ENCODE results near the gene OR4N5.

Gene OR4N5

DNA sequence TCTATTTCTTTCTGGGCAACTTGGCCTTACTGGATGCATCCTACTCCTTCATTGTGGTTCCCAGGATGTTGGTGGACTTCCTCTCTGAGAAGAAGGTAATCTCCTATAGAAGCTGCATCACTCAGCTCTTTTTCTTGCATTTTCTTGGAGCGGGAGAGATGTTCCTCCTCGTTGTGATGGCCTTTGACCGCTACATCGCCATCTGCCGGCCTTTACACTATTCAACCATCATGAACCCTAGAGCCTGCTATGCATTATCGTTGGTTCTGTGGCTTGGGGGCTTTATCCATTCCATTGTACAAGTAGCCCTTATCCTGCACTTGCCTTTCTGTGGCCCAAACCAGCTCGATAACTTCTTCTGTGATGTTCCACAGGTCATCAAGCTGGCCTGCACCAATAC, 5.3 kb downstream of the OR4N5 start:
- no peaks in the 10 kb centered on the region for H3K36me3 ChIP-seq (ENCODE audit: control insufficient read depth in 1 of 2, insufficient read depth in 2 of 2, low read depth in 1 of 2, low read length in 2 of 2)
- no peak overlapping the region for H2BK15ac ChIP-seq (ENCODE audit: low read depth, poor library complexity, severe bottlenecking)
- WGBS = 59% methylated on average over 7 of the region's 7 CpGs
- H3K27ac ChIP-seq (ENCODE audit: low read length, poor library complexity, severe bottlenecking) = no peak overlapping the region
- H3K9me3 ChIP-seq (ENCODE audit: control insufficient read depth, low read length) = no peaks in the 10 kb centered on the region
- no peak overlapping the region for H3K4me3 ChIP-seq (ENCODE audit: insufficient read depth in 1 of 2, low read depth in 1 of 2, low read length in 2 of 2)
- no peak overlapping the region for H2BK5ac ChIP-seq (ENCODE audit: low read depth, low read length, poor library complexity, severe bottlenecking)
- H2BK120ac ChIP-seq (ENCODE audit: low read depth, low read length) = no peak overlapping the region
- H3K23ac ChIP-seq (ENCODE audit: low read length in 2 of 2) = no peak overlapping the region
- no peak for DNase-seq
- H3K4me1 ChIP-seq (ENCODE audit: control insufficient read depth, insufficient read depth, low read depth, low read length) = no peaks in the 10 kb centered on the region
- H2BK12ac ChIP-seq (ENCODE audit: low read length in 2 of 2) = no peak overlapping the region
- no peak overlapping the region for H3K4ac ChIP-seq (ENCODE audit: low read depth in 1 of 2, low read length in 2 of 2)
- H3K4me2 ChIP-seq (ENCODE audit: low read length, poor library complexity, severe bottlenecking) = no peak overlapping the region
- H3K79me1 ChIP-seq (replicated peaks; ENCODE audit: low read length, poor library complexity, severe bottlenecking) = no peaks in the 10 kb centered on the region
- no peak overlapping the region for H2AFZ ChIP-seq (ENCODE audit: low read depth, low read length)
- no peak overlapping the region for H3K18ac ChIP-seq (ENCODE audit: low read depth in 1 of 2, low read length in 2 of 2)
- no peaks in the 10 kb centered on the region for H3K27me3 ChIP-seq (ENCODE audit: control insufficient read depth in 1 of 2, insufficient read depth in 1 of 2, low read length in 2 of 2)
- no peak overlapping the region for H2AK5ac ChIP-seq (ENCODE audit: low read length, severe bottlenecking)
- H4K8ac ChIP-seq (ENCODE audit: low read length) = no peak overlapping the region
- H3K14ac ChIP-seq (ENCODE audit: low read length in 2 of 2) = no peak overlapping the region
- no peak overlapping the region for H4K91ac ChIP-seq (ENCODE audit: low read length)
- no peak overlapping the region for H3K9ac ChIP-seq (ENCODE audit: low read length)

DNA sequence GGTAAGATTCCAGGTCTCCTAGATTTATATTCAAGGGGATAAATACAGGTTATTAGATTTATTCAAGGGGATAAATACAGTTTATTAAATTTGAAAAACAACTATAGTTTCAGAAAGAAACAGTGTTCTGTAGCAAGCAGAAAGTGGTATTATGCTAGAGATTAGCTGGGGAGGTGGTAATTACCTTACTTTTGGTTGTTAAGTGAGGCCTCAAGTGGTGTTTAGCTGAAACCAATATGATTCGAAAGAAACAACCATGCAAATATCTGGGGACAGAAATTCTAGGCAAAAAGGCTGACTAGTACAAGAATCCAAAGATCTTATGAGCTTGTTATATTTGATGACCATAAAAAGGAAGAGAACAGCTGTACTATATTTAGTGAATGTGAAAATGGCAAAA, 6.2 kb downstream of the OR4N5 start:
- Histone ChIP-seq H3K9me3 (ENCODE audit: control insufficient read depth, low read length) (no peaks in the 10 kb centered on the region), H3K4me2 (ENCODE audit: low read length, poor library complexity, severe bottlenecking) (no peak overlapping the region), H2AFZ (ENCODE audit: low read depth, low read length) (no peak overlapping the region), H3K4me3 (ENCODE audit: insufficient read depth in 1 of 2, low read depth in 1 of 2, low read length in 2 of 2) (no peak overlapping the region), H3K4me1 (ENCODE audit: control insufficient read depth, insufficient read depth, low read depth, low read length) (no peaks in the 10 kb centered on the region), H3K27me3 (ENCODE audit: control insufficient read depth in 1 of 2, insufficient read depth in 1 of 2, low read length in 2 of 2) (no peaks in the 10 kb centered on the region), H4K8ac (ENCODE audit: low read length) (no peak overlapping the region), H3K14ac (ENCODE audit: low read length in 2 of 2) (no peak overlapping the region), H3K79me1 (replicated peaks; ENCODE audit: low read length, poor library complexity, severe bottlenecking) (no peaks in the 10 kb centered on the region), H2BK5ac (ENCODE audit: low read depth, low read length, poor library complexity, severe bottlenecking) (no peak overlapping the region), H4K91ac (ENCODE audit: low read length) (no peak overlapping the region), H3K27ac (ENCODE audit: low read length, poor library complexity, severe bottlenecking) (no peak overlapping the region), H3K23ac (ENCODE audit: low read length in 2 of 2) (no peak overlapping the region), H3K4ac (ENCODE audit: low read depth in 1 of 2, low read length in 2 of 2) (no peak overlapping the region), H3K36me3 (ENCODE audit: control insufficient read depth in 1 of 2, insufficient read depth in 2 of 2, low read depth in 1 of 2, low read length in 2 of 2) (no peaks in the 10 kb centered on the region), H3K18ac (ENCODE audit: low read depth in 1 of 2, low read length in 2 of 2) (no peak overlapping the region), H2BK120ac (ENCODE audit: low read depth, low read length) (no peak overlapping the region), H2AK5ac (ENCODE audit: low read length, severe bottlenecking) (no peak overlapping the region), H2BK15ac (ENCODE audit: low read depth, poor library complexity, severe bottlenecking) (no peak overlapping the region), H3K9ac (ENCODE audit: low read length) (no peak overlapping the region), H2BK12ac (ENCODE audit: low read length in 2 of 2) (no peak overlapping the region)
- WGBS = 90% methylated on average over 1 of the region's 1 CpG
- DNase-seq = no peak

GRCh38 chr14:20164462-20164861, 25.8 kb downstream of the OR4N5 start:
- no peak overlapping the region for H3K9ac ChIP-seq (ENCODE audit: low read length)
- H3K36me3 ChIP-seq (ENCODE audit: control insufficient read depth in 1 of 2, insufficient read depth in 2 of 2, low read depth in 1 of 2, low read length in 2 of 2) = no peaks in the 10 kb centered on the region
- H3K27me3 ChIP-seq (ENCODE audit: control insufficient read depth in 1 of 2, insufficient read depth in 1 of 2, low read length in 2 of 2) = no peaks in the 10 kb centered on the region
- no peak overlapping the region for H3K27ac ChIP-seq (ENCODE audit: low read length, poor library complexity, severe bottlenecking)
- no peak overlapping the region for H2BK12ac ChIP-seq (ENCODE audit: low read length in 2 of 2)
- H3K4me3 ChIP-seq (ENCODE audit: insufficient read depth in 1 of 2, low read depth in 1 of 2, low read length in 2 of 2) = no peak overlapping the region
- no peak overlapping the region for H2AFZ ChIP-seq (ENCODE audit: low read depth, low read length)
- H4K91ac ChIP-seq (ENCODE audit: low read length) = no peak overlapping the region
- H3K4me2 ChIP-seq (ENCODE audit: low read length, poor library complexity, severe bottlenecking) = no peak overlapping the region
- H3K9me3 ChIP-seq (ENCODE audit: control insufficient read depth, low read length) = peaks cover 49% of the 10 kb centered on the region
- no peaks in the 10 kb centered on the region for H3K4me1 ChIP-seq (ENCODE audit: control insufficient read depth, insufficient read depth, low read depth, low read length)
- no peak overlapping the region for H3K4ac ChIP-seq (ENCODE audit: low read depth in 1 of 2, low read length in 2 of 2)
- H2AK5ac ChIP-seq (ENCODE audit: low read length, severe bottlenecking) = no peak overlapping the region
- no peak overlapping the region for H2BK15ac ChIP-seq (ENCODE audit: low read depth, poor library complexity, severe bottlenecking)
- H2BK5ac ChIP-seq (ENCODE audit: low read depth, low read length, poor library complexity, severe bottlenecking) = no peak overlapping the region
- no peak overlapping the region for H3K23ac ChIP-seq (ENCODE audit: low read length in 2 of 2)
- no peak overlapping the region for H2BK120ac ChIP-seq (ENCODE audit: low read depth, low read length)
- no peak overlapping the region for H3K18ac ChIP-seq (ENCODE audit: low read depth in 1 of 2, low read length in 2 of 2)
- no peak for DNase-seq
- no peak overlapping the region for H4K8ac ChIP-seq (ENCODE audit: low read length)
- H3K14ac ChIP-seq (ENCODE audit: low read length in 2 of 2) = no peak overlapping the region
- H3K79me1 ChIP-seq (replicated peaks; ENCODE audit: low read length, poor library complexity, severe bottlenecking) = no peaks in the 10 kb centered on the region

GRCh38 chr14:20167091-20167490, 28.5 kb downstream of the OR4N5 start:
- no peak overlapping the region for H3K14ac ChIP-seq (ENCODE audit: low read length in 2 of 2)
- DNase-seq = no peak

More at GRCh38 chr14:20167091-20167490, 28.5 kb downstream of the OR4N5 start:
- Histone ChIP-seq H4K91ac (ENCODE audit: low read length) (no peak overlapping the region), H2BK120ac (ENCODE audit: low read depth, low read length) (no peak overlapping the region), H2AK5ac (ENCODE audit: low read length, severe bottlenecking) (no peak overlapping the region), H3K4me1 (ENCODE audit: control insufficient read depth, insufficient read depth, low read depth, low read length) (no peaks in the 10 kb centered on the region), H4K8ac (ENCODE audit: low read length) (no peak overlapping the region), H2BK5ac (ENCODE audit: low read depth, low read length, poor library complexity, severe bottlenecking) (no peak overlapping the region), H3K27me3 (ENCODE audit: control insufficient read depth in 1 of 2, insufficient read depth in 1 of 2, low read length in 2 of 2) (no peaks in the 10 kb centered on the region), H3K18ac (ENCODE audit: low read depth in 1 of 2, low read length in 2 of 2) (no peak overlapping the region), H3K9ac (ENCODE audit: low read length) (no peak overlapping the region), H3K36me3 (ENCODE audit: control insufficient read depth in 1 of 2, insufficient read depth in 2 of 2, low read depth in 1 of 2, low read length in 2 of 2) (no peaks in the 10 kb centered on the region), H3K4ac (ENCODE audit: low read depth in 1 of 2, low read length in 2 of 2) (no peak overlapping the region), H3K9me3 (ENCODE audit: control insufficient read depth, low read length) (peaks cover 35% of the 10 kb centered on the region), H3K27ac (ENCODE audit: low read length, poor library complexity, severe bottlenecking) (no peak overlapping the region), H2BK12ac (ENCODE audit: low read length in 2 of 2) (no peak overlapping the region), H3K79me1 (replicated peaks; ENCODE audit: low read length, poor library complexity, severe bottlenecking) (no peaks in the 10 kb centered on the region), H3K4me3 (ENCODE audit: insufficient read depth in 1 of 2, low read depth in 1 of 2, low read length in 2 of 2) (no peak overlapping the region), H3K23ac (ENCODE audit: low read length in 2 of 2) (no peak overlapping the region), H2AFZ (ENCODE audit: low read depth, low read length) (no peak overlapping the region), H2BK15ac (ENCODE audit: low read depth, poor library complexity, severe bottlenecking) (no peak overlapping the region), H3K4me2 (ENCODE audit: low read length, poor library complexity, severe bottlenecking) (no peak overlapping the region)

Measured in mesenchymal stem cell (in vitro differentiated cells and primary cell).